PC-9 (cell line): ENCODE results near the gene ARSI. TPM values are rescaled to one million over a fixed set of nuclear protein-coding genes. Genes with fewer than 3 reads are reported as not detected.

Experiments used
- BruUV-seq: library from RNA; stranded (reverse); fragments of 400-500 nt; replicated peaks from 2 replicates; lab custom pipeline; 2021; lab: Mats Ljungman, UMichigan
- CTCF ChIA-PET: fragments of 300-600 bp; sonication (Branson Sonifier 250); formaldehyde crosslinking; loops from one replicate; lab custom pipeline; 2022; ENCODE audit warnings: antibody characterized with exemption; lab: Charles Lee
- POLR2A ChIA-PET: fragments of 300-600 bp; sonication (Branson Sonifier 250); formaldehyde crosslinking; loops from one replicate; lab custom pipeline; 2022; ENCODE audit warnings: antibody characterized with exemption; ENCODE audit not compliant: unreplicated experiment; lab: Charles Lee
- DNase-seq, 2 experiments: peaks; one replicate each; pipeline versions ENCODE4 v3.0.0 to v3.0.0-alpha.2; 2015 to 2022; ENCODE audit warnings: mixed read lengths in 1 of 2
- H2AFZ ChIP-seq: fragments of 200-600 bp; sonication (generic); 2 replicates; pipeline ENCODE4 v1.8.1; 2017; ENCODE audit warnings: antibody characterized with exemption
- H3F3A ChIP-seq: fragments of 200-600 bp; sonication (generic); 2 replicates; pipeline ENCODE4 v1.8.1; 2017; ENCODE audit warnings: antibody characterized with exemption, mild to moderate bottlenecking, low read depth; ENCODE audit not compliant: insufficient read depth
- H3K27ac ChIP-seq: fragments of 200-600 bp; sonication (generic); 2 replicates; pipeline ENCODE4 v1.6.1; 2016; ENCODE audit warnings: mixed run types
- H3K27me3 ChIP-seq: fragments of 200-600 bp; sonication (generic); 2 replicates; pipeline ENCODE4 v1.6.1; 2016; ENCODE audit warnings: low read depth, mixed run types; ENCODE audit not compliant: insufficient read depth
- H3K36me3 ChIP-seq: fragments of 200-600 bp; sonication (generic); 2 replicates; pipeline ENCODE4 v1.6.1; 2016; ENCODE audit warnings: low read depth, mixed run types
- H3K4me1 ChIP-seq: fragments of 200-600 bp; sonication (generic); replicated peaks from 2 replicates; pipeline ENCODE4 v1.6.1; 2016; ENCODE audit warnings: mixed run types; ENCODE audit not compliant: insufficient read depth
- H3K4me2 ChIP-seq: fragments of 200-600 bp; sonication (generic); 2 replicates; pipeline ENCODE4 v1.6.1; 2017; ENCODE audit warnings: mixed run types
- H3K4me3 ChIP-seq: fragments of 200-600 bp; sonication (generic); 2 replicates; pipeline ENCODE4 v1.6.1; 2016; ENCODE audit warnings: mixed run types
- H3K79me2 ChIP-seq: fragments of 200-600 bp; sonication (generic); 2 replicates; pipeline ENCODE4 v1.6.1; 2017; ENCODE audit warnings: low read depth, mixed run types
- H3K9me2 ChIP-seq: fragments of 200-600 bp; sonication (generic); 2 replicates; pipeline ENCODE4 v1.8.1; 2017; ENCODE audit warnings: mild to moderate bottlenecking; ENCODE audit not compliant: insufficient read depth
- H3K9me3 ChIP-seq: fragments of 200-600 bp; sonication (generic); 2 replicates; pipeline ENCODE4 v1.8.1; 2016; ENCODE audit warnings: low read depth; ENCODE audit not compliant: insufficient read depth
- H4K20me1 ChIP-seq: fragments of 200-600 bp; sonication (generic); 2 replicates; pipeline ENCODE4 v1.8.1; 2017; ENCODE audit not compliant: insufficient read depth
- CTCF ChIP-seq: fragments of 200-600 bp; sonication (generic); conservative IDR thresholded peaks from 2 replicates; pipeline ENCODE4 v1.6.1; 2017; ENCODE audit warnings: mixed run types, antibody characterized with exemption, mild to moderate bottlenecking, moderate library complexity
- EZH2 ChIP-seq: fragments of 200-600 bp; sonication (generic); IDR thresholded peaks from 2 replicates; pipeline ENCODE4 v1.8.0; 2017; ENCODE audit warnings: antibody characterized with exemption, low read depth
- intact Hi-C: fragments of 100-400 bp; cut with micrococcal nuclease; formaldehyde crosslinking; loops from one replicate; pipeline ENCODE4 v1.10.0; 2022; ENCODE audit not compliant: unreplicated experiment
- total RNA-seq: library from RNA; stranded (reverse); gene quantifications from 2 replicates; pipeline ENCODE4 v1.2.3, GENCODE V29; 2021

ARSI gene
- total RNA-seq, 1 experiment from 2014 or later, result 2.6 TPM

- Histone ChIP-seq H3K27ac (no peak overlapping the region), H4K20me1 (no peaks in the 10 kb centered on the region), H3K4me3 (no peak overlapping the region), H3K4me2 (no peak overlapping the region), H3K27me3 (no peaks in the 10 kb centered on the region), H3K79me2 (no peaks in the 10 kb centered on the region), H3K4me1 (no peaks in the 10 kb centered on the region), H2AFZ (no peak overlapping the region), H3K9me2 (no peaks in the 10 kb centered on the region), H3K9me3 (no peaks in the 10 kb centered on the region), H3F3A (no peaks in the 10 kb centered on the region), H3K36me3 (no peaks in the 10 kb centered on the region)
- no peak for DNase-seq
- no peak for TF ChIP-seq CTCF
- no peak for TF ChIP-seq EZH2
- BruUV-seq, result no TSS peak
- intact Hi-C loops, result no loop called here
- ChIA-PET POLR2A (no interaction called here), CTCF (no interaction called here)
Measured at GRCh38 chr5:150329038-150329437, 26.3 kb upstream of the ARSI start.

- DNase-seq, result no peak
- Histone ChIP-seq H3K27me3 (no peaks in the 10 kb centered on the region), H3K4me1 (no peaks in the 10 kb centered on the region), H3K79me2 (no peaks in the 10 kb centered on the region), H3K27ac (no peak overlapping the region), H3K9me2 (no peaks in the 10 kb centered on the region), H3F3A (no peaks in the 10 kb centered on the region), H3K36me3 (no peaks in the 10 kb centered on the region), H2AFZ (no peak overlapping the region), H3K4me3 (no peak overlapping the region), H3K4me2 (no peak overlapping the region), H4K20me1 (no peaks in the 10 kb centered on the region), H3K9me3 (no peaks in the 10 kb centered on the region)
- POLR2A ChIA-PET, result no interaction called here
- CTCF ChIA-PET, result no interaction called here
- no peak for TF ChIP-seq CTCF
- TF ChIP-seq EZH2, result no peak
- no TSS peak for BruUV-seq
- intact Hi-C loops, result no loop called here
Measured at GRCh38 chr5:150328515-150328914, 25.8 kb upstream of the ARSI start.

GRCh38 chr5:150327139-150327538 lies 24.4 kb upstream of the ARSI start:
- ChIA-PET CTCF (interaction anchor here (0.7 kb wide), 1 partner anchor 99 kb away, joined by 3 read pairs; no protein-coding TSS in a partner anchor), POLR2A (no interaction called here)
- peaks cover 6% of the 10 kb centered on the region for H3F3A ChIP-seq
- H2AFZ ChIP-seq, result no peak overlapping the region
- no peak overlapping the region for H3K27ac ChIP-seq
- H3K9me2 ChIP-seq, result no peaks in the 10 kb centered on the region
- no peaks in the 10 kb centered on the region for H3K36me3 ChIP-seq
- H3K79me2 ChIP-seq, result no peaks in the 10 kb centered on the region
- BruUV-seq, result no TSS peak
- DNase-seq, result no peak
- H4K20me1 ChIP-seq, result no peaks in the 10 kb centered on the region
- TF ChIP-seq CTCF, result no peak
- no peak for TF ChIP-seq EZH2
- no peak overlapping the region for H3K4me3 ChIP-seq
- no peaks in the 10 kb centered on the region for H3K9me3 ChIP-seq
- no peak overlapping the region for H3K4me2 ChIP-seq
- H3K27me3 ChIP-seq, result no peaks in the 10 kb centered on the region
- intact Hi-C loops, result no loop called here
- H3K4me1 ChIP-seq, result peaks cover 13% of the 10 kb centered on the region
